ENCODE data around the gene PFKFB2.

Gene PFKFB2

DNA sequence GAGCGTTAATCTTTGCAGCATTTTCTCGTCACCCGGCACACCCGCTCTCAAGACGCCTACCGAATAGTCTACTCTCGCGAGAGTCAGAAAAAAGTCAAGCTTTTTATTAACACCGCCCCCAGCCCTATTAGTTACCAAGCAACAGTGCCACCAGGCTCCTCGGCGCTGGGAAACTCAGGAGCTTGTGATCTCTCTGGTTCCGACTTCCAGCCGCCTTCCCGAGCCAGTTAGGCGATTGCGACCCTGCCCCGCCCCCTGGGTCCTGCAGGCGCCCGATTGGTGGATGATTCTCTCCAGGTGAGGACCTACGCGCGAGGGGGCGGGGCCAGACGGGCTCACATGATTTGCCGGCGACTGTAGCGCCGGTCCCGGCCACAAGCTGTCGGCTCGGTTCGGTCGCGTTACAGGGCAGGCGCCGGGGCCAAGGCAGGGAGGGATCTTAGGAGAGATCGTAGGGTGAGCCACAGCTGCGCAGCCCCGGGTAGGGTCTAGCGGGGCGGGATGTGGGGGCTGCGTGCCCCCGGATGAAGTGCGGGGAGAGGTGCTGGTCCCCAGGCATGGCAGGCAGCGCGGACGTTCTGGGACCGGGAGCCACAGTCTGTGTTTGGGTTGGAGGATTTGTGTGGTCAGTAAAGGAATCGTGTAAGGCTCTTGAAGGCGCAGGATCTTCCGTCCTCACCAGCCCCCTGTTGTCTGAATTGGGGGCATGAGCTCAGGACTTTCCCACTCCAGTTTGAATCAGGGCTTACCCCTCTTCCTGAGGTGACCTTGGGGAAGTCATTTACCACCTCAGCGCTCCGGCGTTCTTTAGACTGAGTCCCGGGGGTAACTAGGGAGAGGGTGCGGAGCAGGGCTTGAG lies at the start of gene PFKFB2:
Gene PFKFB2, plus strand, starts transcription at position 365 of the 859 bp plus-strand sequence. CDS start 1,443 bp downstream, outside the sequence.
- TF ChIP-seq, protein P1, sequence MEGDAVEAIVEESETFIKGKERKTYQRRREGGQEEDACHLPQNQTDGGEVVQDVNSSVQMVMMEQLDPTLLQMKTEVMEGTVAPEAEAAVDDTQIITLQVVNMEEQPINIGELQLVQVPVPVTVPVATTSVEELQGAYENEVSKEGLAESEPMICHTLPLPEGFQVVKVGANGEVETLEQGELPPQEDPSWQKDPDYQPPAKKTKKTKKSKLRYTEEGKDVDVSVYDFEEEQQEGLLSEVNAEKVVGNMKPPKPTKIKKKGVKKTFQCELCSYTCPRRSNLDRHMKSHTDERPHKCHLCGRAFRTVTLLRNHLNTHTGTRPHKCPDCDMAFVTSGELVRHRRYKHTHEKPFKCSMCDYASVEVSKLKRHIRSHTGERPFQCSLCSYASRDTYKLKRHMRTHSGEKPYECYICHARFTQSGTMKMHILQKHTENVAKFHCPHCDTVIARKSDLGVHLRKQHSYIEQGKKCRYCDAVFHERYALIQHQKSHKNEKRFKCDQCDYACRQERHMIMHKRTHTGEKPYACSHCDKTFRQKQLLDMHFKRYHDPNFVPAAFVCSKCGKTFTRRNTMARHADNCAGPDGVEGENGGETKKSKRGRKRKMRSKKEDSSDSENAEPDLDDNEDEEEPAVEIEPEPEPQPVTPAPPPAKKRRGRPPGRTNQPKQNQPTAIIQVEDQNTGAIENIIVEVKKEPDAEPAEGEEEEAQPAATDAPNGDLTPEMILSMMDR (IDR thresholded peaks at IDR 0.05; ENCODE audit: insufficient read depth, low read length, poor library complexity, severe bottlenecking), result no peak
- Histone ChIP-seq H3K4me3 (replicated peaks; ENCODE audit: low read depth, low read length) (peak within 1 kb of the TSS; percentile 75), H3K27me3 (replicated peaks; ENCODE audit: control insufficient read depth, insufficient read depth, low read length) (no peaks in the 10 kb centered on the region), H3K36me3 (ENCODE audit: control insufficient read depth, insufficient read depth, low read length) (peaks cover 8% of the 10 kb centered on the region)
- DNase-seq (ENCODE audit: extremely low read depth, insufficient read length), result peak; percentile 89

GRCh38 chr1:207004931-207005830 lies 47.9 kb upstream of the PFKFB2 start:
- no peak for DNase-seq (ENCODE audit: extremely low read depth, insufficient read length)
- H3K4me3 ChIP-seq (replicated peaks; ENCODE audit: low read depth, low read length), result no peak overlapping the region
- no peaks in the 10 kb centered on the region; the same call in none of the 2 replicates for H3K27me3 ChIP-seq (replicated peaks; ENCODE audit: control insufficient read depth, insufficient read depth, low read length)
- no peaks in the 10 kb centered on the region for H3K36me3 ChIP-seq (ENCODE audit: control insufficient read depth, insufficient read depth, low read length)
- TF ChIP-seq, protein P1 (IDR thresholded peaks at IDR 0.05; ENCODE audit: insufficient read depth, low read length, poor library complexity, severe bottlenecking), result peak; percentile 90

- no peaks in the 10 kb centered on the region; the same call in none of the 2 replicates for H3K27me3 ChIP-seq (replicated peaks; ENCODE audit: control insufficient read depth, insufficient read depth, low read length)
- no peak for DNase-seq (ENCODE audit: extremely low read depth, insufficient read length)
- H3K36me3 ChIP-seq (ENCODE audit: control insufficient read depth, insufficient read depth, low read length), result no peaks in the 10 kb centered on the region
- TF ChIP-seq, protein P1 (IDR thresholded peaks at IDR 0.05; ENCODE audit: insufficient read depth, low read length, poor library complexity, severe bottlenecking), result no peak
- H3K4me3 ChIP-seq (replicated peaks; ENCODE audit: low read depth, low read length), result no peak overlapping the region
These were observed 47.0 kb upstream of the PFKFB2 start for GRCh38 chr1:207006083-207006482.

DNA sequence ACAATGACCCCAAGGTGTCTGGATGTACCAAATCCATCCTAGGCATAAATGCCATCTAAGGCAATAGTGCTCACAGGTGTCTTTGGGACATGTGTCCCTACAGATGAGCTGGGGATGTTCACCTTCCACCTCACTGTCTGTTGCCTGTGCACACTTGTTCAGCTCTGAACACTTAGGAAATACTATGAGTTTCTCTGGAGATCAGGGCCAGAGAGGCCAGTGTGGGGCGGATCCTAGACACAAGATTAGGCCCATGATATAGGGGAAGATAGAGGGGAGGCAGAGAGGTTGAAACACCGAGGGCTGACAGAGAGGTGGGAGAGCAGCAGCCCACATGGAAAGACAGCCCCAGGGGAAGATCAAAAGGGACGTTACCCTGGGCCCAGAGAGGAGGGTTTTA lies 46.2 kb upstream of the PFKFB2 start:
- Histone ChIP-seq H3K27me3 (replicated peaks; ENCODE audit: control insufficient read depth, insufficient read depth, low read length) (no peaks in the 10 kb centered on the region; the same call in none of the 2 replicates), H3K36me3 (ENCODE audit: control insufficient read depth, insufficient read depth, low read length) (no peaks in the 10 kb centered on the region), H3K4me3 (replicated peaks; ENCODE audit: low read depth, low read length) (no peak overlapping the region)
- TF ChIP-seq, protein P1 (IDR thresholded peaks at IDR 0.05; ENCODE audit: insufficient read depth, low read length, poor library complexity, severe bottlenecking), result no peak
- DNase-seq (ENCODE audit: extremely low read depth, insufficient read length), result no peak

DNA sequence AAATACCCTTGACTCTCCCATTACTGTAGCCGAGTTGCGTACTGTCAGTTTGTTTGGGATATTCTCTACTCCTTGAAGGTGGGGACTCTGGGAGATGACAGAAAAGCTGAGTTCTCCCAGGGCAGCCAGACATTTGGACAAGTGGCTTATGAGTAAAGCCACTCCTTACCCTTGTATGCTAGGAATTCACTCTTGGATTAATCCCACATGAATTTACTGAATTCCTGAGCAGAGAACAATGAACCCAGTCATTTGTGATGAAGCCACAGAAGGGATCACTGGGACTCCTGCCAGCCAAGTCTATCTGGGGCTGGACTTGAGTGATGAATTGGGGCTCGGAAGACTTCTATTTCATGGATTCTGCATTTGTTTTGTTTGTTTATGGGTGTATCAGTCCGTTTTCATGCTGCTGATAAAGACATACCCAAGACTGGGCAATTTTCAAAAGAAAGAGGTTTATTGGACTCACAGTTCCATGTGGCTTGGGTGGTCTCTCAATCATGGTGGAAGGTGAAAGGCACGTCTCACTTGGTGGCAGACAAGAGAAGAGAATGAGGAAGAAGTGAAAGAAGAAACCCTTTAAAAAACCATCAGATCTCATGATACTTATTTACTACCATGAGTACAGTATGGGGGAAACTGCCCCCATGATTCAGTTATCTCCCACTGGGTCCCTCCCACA lies 45.6 kb upstream of the PFKFB2 start:
- TF ChIP-seq, protein P1 (IDR thresholded peaks at IDR 0.05; ENCODE audit: insufficient read depth, low read length, poor library complexity, severe bottlenecking), result no peak
- Histone ChIP-seq H3K4me3 (replicated peaks; ENCODE audit: low read depth, low read length) (no peak overlapping the region), H3K36me3 (ENCODE audit: control insufficient read depth, insufficient read depth, low read length) (no peaks in the 10 kb centered on the region), H3K27me3 (replicated peaks; ENCODE audit: control insufficient read depth, insufficient read depth, low read length) (no peaks in the 10 kb centered on the region; the same call in none of the 2 replicates)
- DNase-seq (ENCODE audit: extremely low read depth, insufficient read length), result no peak

Measured in GM06990 (cell line).